ENCODE measurements around the gene RASSF3. TPM values are rescaled to one million over a fixed set of nuclear protein-coding genes. Genes with fewer than 3 reads are reported as not detected.

RASSF3 gene
- total RNA-seq, 4 donors from 2014 or later, result 35.3 to 68.5 (median 45.9) TPM

GRCh38 chr12:64713376-64713775 is 103.1 kb downstream of the RASSF3 start:
- ATAC-seq (ENCODE audit: low FRiP score) (no peak), DNase-seq (ENCODE audit: low spot score) (no peak)
- no peak for TF ChIP-seq CTCF (IDR thresholded peaks at IDR 0.05)

GRCh38 chr12:64714551-64714968 is 104.3 kb downstream of the RASSF3 start:
- ATAC-seq (ENCODE audit: low FRiP score) (no peak), DNase-seq (ENCODE audit: low spot score) (no peak)
- no peak for TF ChIP-seq CTCF (IDR thresholded peaks at IDR 0.05)

- DNase-seq (ENCODE audit: low spot score) (no peak), ATAC-seq (ENCODE audit: low FRiP score) (no peak)
- TF ChIP-seq CTCF (IDR thresholded peaks at IDR 0.05), result no peak
Measured at GRCh38 chr12:64716371-64716770, 106.1 kb downstream of the RASSF3 start.

- DNase-seq (ENCODE audit: low spot score) (no peak), ATAC-seq (ENCODE audit: low FRiP score) (no peak)
- TF ChIP-seq CTCF (IDR thresholded peaks at IDR 0.05), result no peak
Measured at GRCh38 chr12:64716839-64717455, 106.7 kb downstream of the RASSF3 start.

GRCh38 chr12:64718649-64719048 is 108.4 kb downstream of the RASSF3 start:
- no peak for ATAC-seq (ENCODE audit: low FRiP score)
- TF ChIP-seq CTCF (IDR thresholded peaks at IDR 0.05), result no peak

GRCh38 chr12:64720884-64721283 is 110.6 kb downstream of the RASSF3 start:
- TF ChIP-seq CTCF (IDR thresholded peaks at IDR 0.05), result no peak
- ATAC-seq (ENCODE audit: low FRiP score), result no peak
- DNase-seq (ENCODE audit: low spot score), result no peak

More at GRCh38 chr12:64718649-64719048, 108.4 kb downstream of the RASSF3 start:
- no peak for DNase-seq (ENCODE audit: low spot score)

GRCh38 chr12:64722835-64723234 is 112.5 kb downstream of the RASSF3 start:
- DNase-seq (ENCODE audit: low spot score), result no peak
- TF ChIP-seq CTCF (IDR thresholded peaks at IDR 0.05), result no peak
- ATAC-seq (ENCODE audit: low FRiP score), result no peak
